Measurements from ENCODE around the gene TUBA1B. TPM values are rescaled to one million over a fixed set of nuclear protein-coding genes. Genes with fewer than 3 reads are reported as not detected.
A peak's percentile ranks its signal among the peaks of the same experiment; 100 is the strongest.

TUBA1B gene
- total RNA-seq, 3 donors from 2014 or later (not counting 1 experiment from before 2014, with no cell fraction given) = 147 to 185 (median 178) TPM

DNA sequence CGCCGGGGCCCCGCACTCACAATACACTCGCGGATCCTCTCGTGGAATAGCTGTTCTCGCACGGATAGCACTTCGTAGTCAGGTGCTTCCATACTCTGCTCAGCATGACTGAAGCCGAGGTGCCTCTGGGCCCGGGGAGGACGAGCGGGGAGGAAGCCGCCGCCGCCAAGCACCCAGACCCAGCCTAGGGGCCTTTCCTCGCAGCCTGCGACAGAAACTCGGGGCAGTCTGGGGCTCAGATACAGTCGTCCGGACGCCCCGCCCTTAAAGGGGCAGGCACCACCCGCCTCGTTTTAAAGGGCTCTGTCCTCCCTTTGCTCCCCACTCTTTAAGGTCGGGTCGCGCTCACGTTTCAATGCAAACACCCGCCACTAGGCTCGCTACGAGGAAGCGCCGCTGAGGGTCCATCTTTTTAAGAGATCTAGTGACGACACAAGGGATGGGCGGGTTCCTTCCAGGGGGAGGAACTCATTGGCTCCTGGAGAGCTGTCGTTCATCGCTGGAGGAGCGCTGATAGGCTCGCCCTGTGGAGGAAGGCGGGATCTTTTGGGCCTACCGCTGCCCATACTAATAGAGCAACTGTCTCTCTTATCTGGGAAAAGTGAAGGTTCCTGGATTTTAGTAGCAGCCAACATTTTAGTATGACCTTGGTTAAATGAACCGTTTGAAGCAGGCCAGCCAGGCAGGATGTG, 20.6 kb downstream of the TUBA1B start, which contains the start of gene LMBR1L:
LMBR1L (minus strand) TSS at position 384 of the 692 bp plus-strand sequence; CDS start at position 92, 292 bp downstream.
- DNase-seq (peak; percentile 94 to 99), ATAC-seq (peak; percentile 91 to 98 (median 91))
- H3K9me3 ChIP-seq (ENCODE audit: control insufficient read depth, insufficient read depth, low read length) = no peaks in the 10 kb centered on the region
- no peaks in the 10 kb centered on the region for H3K9me3 Mint-ChIP-seq
- H3K36me3 Mint-ChIP-seq = no peaks in the 10 kb centered on the region
- peak within 1 kb of the TSS; percentile 96 for H3K4me3 ChIP-seq (ENCODE audit: low read length)
- WGBS (ENCODE audit: insufficient coverage) = 0% methylated on average over 43 of the region's 43 CpGs
- intact Hi-C loops (cut with micrococcal nuclease) = loop anchor here (1.0 to 5.0 kb wide), 3 partner anchors 20 to 48 kb away; partner anchors contain the start of gene KMT2D
- TF ChIP-seq, protein P1, sequence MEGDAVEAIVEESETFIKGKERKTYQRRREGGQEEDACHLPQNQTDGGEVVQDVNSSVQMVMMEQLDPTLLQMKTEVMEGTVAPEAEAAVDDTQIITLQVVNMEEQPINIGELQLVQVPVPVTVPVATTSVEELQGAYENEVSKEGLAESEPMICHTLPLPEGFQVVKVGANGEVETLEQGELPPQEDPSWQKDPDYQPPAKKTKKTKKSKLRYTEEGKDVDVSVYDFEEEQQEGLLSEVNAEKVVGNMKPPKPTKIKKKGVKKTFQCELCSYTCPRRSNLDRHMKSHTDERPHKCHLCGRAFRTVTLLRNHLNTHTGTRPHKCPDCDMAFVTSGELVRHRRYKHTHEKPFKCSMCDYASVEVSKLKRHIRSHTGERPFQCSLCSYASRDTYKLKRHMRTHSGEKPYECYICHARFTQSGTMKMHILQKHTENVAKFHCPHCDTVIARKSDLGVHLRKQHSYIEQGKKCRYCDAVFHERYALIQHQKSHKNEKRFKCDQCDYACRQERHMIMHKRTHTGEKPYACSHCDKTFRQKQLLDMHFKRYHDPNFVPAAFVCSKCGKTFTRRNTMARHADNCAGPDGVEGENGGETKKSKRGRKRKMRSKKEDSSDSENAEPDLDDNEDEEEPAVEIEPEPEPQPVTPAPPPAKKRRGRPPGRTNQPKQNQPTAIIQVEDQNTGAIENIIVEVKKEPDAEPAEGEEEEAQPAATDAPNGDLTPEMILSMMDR (IDR thresholded peaks at IDR 0.05) = peak; percentile 44
- peak within 1 kb of the TSS; percentile 98 for H3K27ac Mint-ChIP-seq
- H3K27me3 ChIP-seq (ENCODE audit: control insufficient read depth, insufficient read depth, low read length) = no peaks in the 10 kb centered on the region
- H3K4me1 Mint-ChIP-seq = peaks cover 28 to 42% of the 10 kb centered on the region in 2 donors
- H3K27ac ChIP-seq (ENCODE audit: low read length) = peak within 1 kb of the TSS; percentile 94
- H3K27me3 Mint-ChIP-seq (ENCODE audit: low read depth in 2 of 2) = no peaks in the 10 kb centered on the region
- peak within 1 kb of the TSS; percentile 100 for H3K4me3 Mint-ChIP-seq
- H3K4me1 ChIP-seq (ENCODE audit: control insufficient read depth, insufficient read depth, low read length) = peaks cover 24% of the 10 kb centered on the region
- peaks cover 6% of the 10 kb centered on the region for H3K36me3 ChIP-seq (ENCODE audit: control insufficient read depth, insufficient read depth, low read length)

- Histone ChIP-seq H3K27ac (ENCODE audit: low read length) (peak overlapping the region; percentile 94), H3K36me3 (ENCODE audit: control insufficient read depth, insufficient read depth, low read length) (peaks cover 6% of the 10 kb centered on the region), H3K4me3 (ENCODE audit: low read length) (peak overlapping the region; percentile 96), H3K9me3 (ENCODE audit: control insufficient read depth, insufficient read depth, low read length) (no peaks in the 10 kb centered on the region), H3K27me3 (ENCODE audit: control insufficient read depth, insufficient read depth, low read length) (no peaks in the 10 kb centered on the region), H3K4me1 (ENCODE audit: control insufficient read depth, insufficient read depth, low read length) (peaks cover 26% of the 10 kb centered on the region)
- H3K27me3 Mint-ChIP-seq (ENCODE audit: low read depth in 2 of 2) = no peaks in the 10 kb centered on the region
- DNase-seq = peak in 1 of 2 donors; percentile 51
- no peaks in the 10 kb centered on the region for H3K36me3 Mint-ChIP-seq
- no peak for ATAC-seq
- H3K4me3 Mint-ChIP-seq = peak overlapping the region; percentile 100
- 7% methylated on average over 31 of the region's 33 CpGs for WGBS (ENCODE audit: insufficient coverage)
- H3K4me1 Mint-ChIP-seq = peaks cover 28 to 50% of the 10 kb centered on the region in 2 donors
- H3K9me3 Mint-ChIP-seq = no peaks in the 10 kb centered on the region
- TF ChIP-seq, protein P1 (IDR thresholded peaks at IDR 0.05) = no peak
- H3K27ac Mint-ChIP-seq = peak overlapping the region; percentile 98
- intact Hi-C loops (cut with micrococcal nuclease) = loop anchor here (1.0 to 5.0 kb wide), 3 partner anchors 20 to 48 kb away; partner anchors contain the start of gene KMT2D
Observed at GRCh38 chr12:49109641-49110463, 21.3 kb downstream of the TUBA1B start.

DNA sequence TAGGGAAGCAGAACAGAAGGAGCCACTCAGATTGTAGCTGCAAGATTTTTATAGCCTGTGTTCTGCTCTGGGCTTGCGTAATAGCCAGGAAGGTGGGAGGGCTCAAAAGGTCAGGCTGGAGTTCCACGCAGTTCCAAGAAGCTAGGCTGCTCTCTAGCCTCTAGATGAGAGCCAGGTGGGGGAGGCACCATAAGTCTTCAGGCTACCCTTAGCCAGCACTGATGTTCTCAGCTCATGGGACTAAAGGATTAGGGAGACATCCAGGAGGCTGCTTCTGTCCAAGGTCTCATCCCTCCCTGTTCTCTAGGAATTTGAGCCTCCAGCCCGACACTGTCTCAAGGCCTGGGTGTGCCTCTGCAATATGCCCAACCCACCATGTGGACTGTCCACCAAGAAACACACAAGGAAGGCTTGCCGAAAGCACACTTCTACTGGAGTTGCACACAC, 22.2 kb downstream of the TUBA1B start:
- Mint-ChIP-seq H3K9me3 (no peaks in the 10 kb centered on the region), H3K36me3 (peaks cover 6% of the 10 kb centered on the region)
- no peak for ATAC-seq

More for the DNA sequence above, 22.2 kb downstream of the TUBA1B start:
- peaks cover 35 to 59% of the 10 kb centered on the region in 2 donors for H3K4me1 Mint-ChIP-seq
- Histone ChIP-seq H3K9me3 (ENCODE audit: control insufficient read depth, insufficient read depth, low read length) (no peaks in the 10 kb centered on the region), H3K4me3 (ENCODE audit: low read length) (no peak overlapping the region), H3K27ac (ENCODE audit: low read length) (no peak overlapping the region), H3K36me3 (ENCODE audit: control insufficient read depth, insufficient read depth, low read length) (peaks cover 15% of the 10 kb centered on the region), H3K27me3 (ENCODE audit: control insufficient read depth, insufficient read depth, low read length) (no peaks in the 10 kb centered on the region), H3K4me1 (ENCODE audit: control insufficient read depth, insufficient read depth, low read length) (peaks cover 32% of the 10 kb centered on the region)
- intact Hi-C loops (cut with micrococcal nuclease) = no loop called here
- H3K27ac Mint-ChIP-seq = peak overlapping the region; percentile 98
- TF ChIP-seq, protein P1 (IDR thresholded peaks at IDR 0.05) = no peak
- peak overlapping the region; percentile 100 for H3K4me3 Mint-ChIP-seq
- no peaks in the 10 kb centered on the region for H3K27me3 Mint-ChIP-seq (ENCODE audit: low read depth in 2 of 2)
- DNase-seq = peak in 1 of 2 donors; percentile 21
- 67% methylated on average over 4 of the region's 4 CpGs for WGBS (ENCODE audit: insufficient coverage)

Measured in natural killer cell (primary cell).